SW480 (cell line): Measurements from ENCODE around the gene MRPL24.
A peak's percentile ranks its signal among the peaks of the same experiment; 100 is the strongest.

ENCODE experiments used
- DNase-seq: peaks from one replicate; pipeline ENCODE4 v3.0.0-alpha.2; 2016; ENCODE audit warnings: low spot score

The MRPL24 gene

GRCh38 chr1:156709757-156710489, 31.0 kb downstream of the MRPL24 start:
- DNase-seq: no peak

DNA sequence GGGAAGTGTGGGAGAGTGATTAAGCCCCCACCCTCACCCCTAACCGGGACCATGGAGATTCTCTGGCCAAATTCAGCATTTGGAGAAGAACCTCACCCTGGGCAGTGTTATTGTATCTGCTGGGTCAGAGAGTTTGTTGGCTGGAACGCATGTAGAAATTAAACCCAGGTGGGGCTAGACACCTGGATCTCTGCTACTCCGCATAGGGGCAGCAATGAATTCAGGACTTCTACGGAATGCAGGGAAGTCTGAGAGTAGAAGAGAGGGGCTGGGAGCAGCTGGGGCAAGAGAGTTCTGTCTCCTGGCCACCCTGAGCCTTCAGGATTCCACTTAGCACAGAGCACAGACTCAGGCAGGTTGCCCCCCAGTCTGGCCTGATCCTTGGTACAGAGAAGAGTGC, 31.9 kb downstream of the MRPL24 start:
- no peak for DNase-seq

- no peak for DNase-seq
Observed at GRCh38 chr1:156708218-156708661, 32.6 kb downstream of the MRPL24 start.

GRCh38 chr1:156707417-156708217, 33.3 kb downstream of the MRPL24 start:
- no peak for DNase-seq

- DNase-seq: no peak
Observed at GRCh38 chr1:156706657-156707416, 34.1 kb downstream of the MRPL24 start.

DNA sequence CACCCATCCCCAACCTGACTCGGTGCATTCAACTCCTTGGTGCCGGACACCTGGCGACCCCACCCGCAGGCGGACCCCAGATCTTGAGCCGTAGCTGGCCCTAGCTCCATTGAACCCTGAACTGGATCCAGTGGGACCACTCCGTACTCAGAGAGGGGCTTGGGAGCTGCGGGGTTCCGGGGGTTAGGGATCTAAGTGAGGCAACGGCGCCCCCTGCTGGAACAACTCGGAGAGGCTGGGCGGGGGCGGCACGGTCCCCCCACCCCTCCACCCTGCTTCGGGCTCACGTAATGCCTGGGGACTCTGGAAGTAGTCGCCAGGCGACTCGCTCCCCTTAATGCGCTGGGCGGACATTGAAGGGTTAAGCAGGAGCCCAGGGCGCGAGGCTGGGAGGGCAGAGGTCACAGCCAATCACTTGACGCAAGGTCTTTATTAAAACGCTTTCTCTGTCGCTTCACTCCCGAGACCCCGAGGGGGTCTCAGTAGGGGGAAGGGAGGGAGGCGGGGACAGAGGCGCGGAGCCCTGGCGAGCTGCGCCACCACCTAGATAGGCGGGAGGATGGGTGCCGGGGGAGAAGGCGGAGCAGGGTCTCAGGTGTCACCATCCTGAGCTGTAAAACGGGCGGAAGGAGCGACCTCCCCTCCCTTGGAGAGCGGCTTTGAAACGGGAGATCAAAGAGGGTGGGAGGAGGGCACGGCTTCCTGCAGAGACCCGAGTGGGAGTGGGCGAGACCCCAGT, 34.8 kb downstream of the MRPL24 start:
- peak; percentile 87 for DNase-seq

DNA sequence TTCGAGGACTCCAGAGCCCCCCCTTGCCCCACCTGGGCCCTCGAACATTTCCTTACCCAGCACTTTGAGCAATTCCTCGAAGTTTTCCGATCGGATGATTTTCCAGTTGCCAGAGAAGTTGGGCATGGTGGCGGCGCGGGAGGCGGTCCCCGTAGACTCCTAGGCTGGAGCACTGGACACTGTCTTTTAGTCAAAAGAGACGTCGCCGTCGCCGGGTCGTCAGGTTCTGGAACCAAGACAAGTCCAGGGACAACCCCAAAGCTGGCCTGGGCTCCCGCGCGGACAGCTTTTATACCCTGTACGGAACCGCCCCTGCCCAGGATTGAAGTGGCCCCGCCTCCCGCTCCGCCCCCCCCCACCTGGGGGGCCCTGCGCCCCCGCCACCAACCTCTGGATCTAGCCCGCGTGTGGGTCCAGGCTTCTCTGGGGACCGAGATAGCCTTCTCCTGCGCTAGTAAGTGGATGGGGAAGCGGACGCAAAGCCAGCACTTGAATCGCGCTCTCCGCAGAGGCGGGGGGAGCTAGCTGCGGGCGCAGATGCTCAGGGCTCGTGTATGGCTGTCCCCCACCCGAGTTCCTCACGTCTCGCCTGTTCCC, 35.5 kb downstream of the MRPL24 start, which contains the start of gene CRABP2:
Gene CRABP2 (minus strand): TSS at position 263 of the 597 bp plus-strand sequence. CDS start 137 bp downstream, at position 126.
- DNase-seq: peak; percentile 81

- DNase-seq: peak; percentile 55
Observed at GRCh38 chr1:156704930-156705320, 36.0 kb downstream of the MRPL24 start.

DNA sequence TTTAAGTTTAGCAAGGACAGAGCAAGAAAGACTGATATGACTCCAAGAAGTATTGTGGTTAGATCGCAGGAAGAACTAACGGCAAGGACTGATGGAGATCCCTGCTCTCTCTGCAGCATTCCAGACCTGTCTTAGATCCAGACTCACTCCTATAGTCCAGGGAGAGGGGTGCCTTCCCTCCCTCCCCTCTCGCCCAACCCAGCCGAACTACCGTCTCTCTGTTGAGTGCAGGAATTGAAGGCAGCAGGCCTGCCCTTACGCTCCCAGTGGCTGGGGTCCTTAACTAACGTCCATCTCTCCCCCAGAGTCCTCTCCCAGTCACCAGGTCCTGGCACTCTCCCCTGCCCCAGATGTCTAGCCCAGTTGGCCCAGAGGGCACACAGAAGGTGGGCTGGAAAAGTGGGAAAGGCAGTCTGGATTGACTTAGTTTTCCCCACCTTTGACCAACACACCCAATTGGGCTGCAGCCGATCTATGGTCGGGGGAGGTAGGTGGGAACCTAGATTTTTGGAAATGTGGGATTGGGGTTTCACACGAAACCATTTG, 36.6 kb downstream of the MRPL24 start:
- no peak for DNase-seq

DNA sequence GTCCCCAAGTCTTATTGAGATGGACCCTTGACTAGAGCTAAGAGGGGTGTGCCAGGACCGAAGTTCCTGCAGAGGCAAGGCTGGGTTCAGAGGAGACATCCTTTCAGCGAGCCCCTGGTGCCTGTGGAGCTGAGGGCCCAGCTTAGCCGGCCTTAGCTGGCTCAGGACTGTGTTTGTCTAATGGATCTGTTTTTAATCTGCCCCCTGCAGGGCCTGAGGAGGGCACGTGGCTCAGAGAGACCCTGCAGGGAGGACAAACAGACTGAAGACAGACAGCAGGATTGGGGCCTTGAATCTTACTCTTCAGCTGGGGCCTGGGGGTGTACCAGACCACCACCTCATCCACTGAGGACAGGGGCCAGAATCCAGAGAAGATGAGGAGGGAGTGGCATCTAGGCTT, 37.1 kb downstream of the MRPL24 start:
- no peak for DNase-seq

DNA sequence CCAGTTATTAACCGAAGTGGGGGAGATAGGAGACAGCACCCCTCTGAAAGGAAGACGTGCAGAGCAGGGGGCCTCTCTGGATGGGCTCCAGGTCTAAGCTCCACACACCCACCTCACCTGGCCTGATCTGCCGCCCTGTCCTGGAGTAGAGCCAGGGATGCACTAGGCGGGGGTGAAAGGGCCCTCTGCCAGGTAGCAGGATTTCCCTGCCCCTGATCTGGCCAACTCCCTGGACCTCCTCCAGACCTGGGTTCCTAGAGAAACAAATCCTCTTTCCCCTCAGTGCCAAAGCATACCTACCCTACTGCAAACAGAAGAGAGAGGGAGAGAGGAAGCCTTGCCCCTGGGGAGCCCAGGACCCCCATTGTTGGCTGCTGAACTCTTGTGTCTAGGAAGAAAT, 37.6 kb downstream of the MRPL24 start:
- no peak for DNase-seq

DNA sequence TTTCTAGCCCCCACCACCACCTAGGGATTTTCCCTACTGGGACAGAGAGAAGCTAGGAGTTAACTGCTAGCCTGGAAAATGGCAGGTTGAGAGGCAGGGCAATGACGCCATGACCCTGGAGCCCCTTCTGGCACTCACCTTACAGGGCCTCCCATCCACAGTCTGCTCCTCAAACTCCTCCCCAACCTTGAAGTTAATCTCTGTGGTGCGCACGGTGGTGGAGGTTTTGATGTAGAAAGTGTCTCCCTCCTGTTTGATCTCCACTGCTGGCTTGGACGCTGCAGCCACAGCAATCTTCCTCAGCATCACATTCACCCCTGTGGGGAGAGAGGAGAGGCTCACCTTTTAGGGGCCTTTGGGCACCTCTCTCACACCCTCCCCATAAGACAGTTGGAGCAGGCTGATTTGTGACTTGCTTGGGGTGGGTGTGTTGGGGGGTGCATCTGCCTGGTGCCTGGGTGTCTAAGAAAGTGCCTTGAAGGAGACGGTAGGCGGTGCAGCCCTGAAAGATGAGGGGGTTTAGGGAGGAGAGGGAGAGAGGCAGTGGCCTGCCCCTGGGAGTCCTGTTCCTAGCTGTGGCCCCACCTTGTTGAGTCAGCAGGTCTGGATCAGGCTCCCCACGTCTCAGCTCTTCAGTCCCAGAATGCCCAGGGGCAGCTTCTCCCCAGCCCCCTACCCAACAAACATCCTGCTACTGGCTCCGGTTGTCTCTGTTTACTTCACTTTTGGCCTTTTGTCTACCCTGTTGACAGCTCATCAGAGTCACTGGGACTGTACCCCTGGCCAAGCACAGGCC, 40.0 kb downstream of the MRPL24 start:
- DNase-seq: no peak

DNA sequence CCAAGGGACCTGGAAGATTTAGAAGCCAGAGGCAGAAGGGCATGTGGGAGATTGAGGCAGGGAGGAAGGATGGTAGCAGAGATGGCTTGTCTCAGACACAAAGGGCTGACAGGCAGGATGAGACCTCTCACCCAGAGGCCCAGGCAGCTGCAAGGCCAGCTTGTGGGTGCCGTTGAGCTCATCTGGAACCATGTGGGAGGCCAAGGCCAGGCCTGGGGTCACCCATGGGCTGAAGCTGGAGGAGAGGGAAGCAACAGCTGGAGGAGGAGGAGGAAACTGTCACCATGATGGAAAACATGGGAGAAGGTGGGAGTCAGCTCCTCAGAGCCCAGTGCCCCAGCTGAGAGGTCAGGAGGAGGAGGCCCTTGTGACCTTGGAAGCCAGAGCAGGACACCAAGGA, 41.9 kb downstream of the MRPL24 start:
- no peak for DNase-seq

DNA sequence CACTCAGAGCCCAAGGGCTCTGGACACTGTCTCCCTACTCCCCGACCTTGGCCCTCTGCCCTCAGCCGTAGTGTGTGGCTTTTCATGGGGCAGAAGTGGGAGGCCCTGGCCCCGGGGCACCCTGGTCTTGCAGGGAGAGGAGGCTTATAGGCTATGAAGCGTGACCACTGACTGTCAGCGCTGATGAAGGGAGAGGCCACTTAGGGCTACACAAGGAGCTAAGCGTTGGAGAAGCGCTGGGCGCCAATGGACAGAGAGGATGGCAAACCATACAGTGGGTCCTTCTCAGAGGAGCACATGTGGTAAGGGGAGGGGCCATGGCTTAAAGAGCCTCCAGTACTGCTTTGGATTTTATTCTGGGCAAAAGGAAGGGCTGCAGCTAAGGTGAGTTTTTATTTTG, 43.4 kb downstream of the MRPL24 start:
- no peak for DNase-seq

DNA sequence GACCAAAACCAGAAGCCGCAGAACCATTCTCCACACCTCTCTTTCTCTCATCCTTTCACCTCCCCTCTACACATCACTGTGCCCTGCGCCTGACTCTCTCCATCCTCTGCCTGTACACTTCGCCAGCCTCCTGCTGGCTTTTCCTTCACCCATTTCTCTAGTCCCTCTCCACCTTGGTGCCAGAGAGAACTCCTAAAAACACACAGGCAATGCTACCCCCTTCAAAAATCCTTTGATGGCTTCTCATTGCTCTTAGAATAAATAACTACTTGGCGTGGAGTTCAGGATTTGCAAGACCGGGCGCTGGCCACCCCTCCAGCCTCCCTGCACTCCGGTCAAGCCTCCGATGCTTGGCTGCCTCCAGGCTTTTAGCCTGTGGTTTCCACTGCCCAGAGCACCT, 44.1 kb downstream of the MRPL24 start:
- DNase-seq: no peak

GRCh38 chr1:156694690-156694962, 46.3 kb downstream of the MRPL24 start:
- DNase-seq: no peak

GRCh38 chr1:156693848-156694689, 46.8 kb downstream of the MRPL24 start:
- DNase-seq: no peak

DNA sequence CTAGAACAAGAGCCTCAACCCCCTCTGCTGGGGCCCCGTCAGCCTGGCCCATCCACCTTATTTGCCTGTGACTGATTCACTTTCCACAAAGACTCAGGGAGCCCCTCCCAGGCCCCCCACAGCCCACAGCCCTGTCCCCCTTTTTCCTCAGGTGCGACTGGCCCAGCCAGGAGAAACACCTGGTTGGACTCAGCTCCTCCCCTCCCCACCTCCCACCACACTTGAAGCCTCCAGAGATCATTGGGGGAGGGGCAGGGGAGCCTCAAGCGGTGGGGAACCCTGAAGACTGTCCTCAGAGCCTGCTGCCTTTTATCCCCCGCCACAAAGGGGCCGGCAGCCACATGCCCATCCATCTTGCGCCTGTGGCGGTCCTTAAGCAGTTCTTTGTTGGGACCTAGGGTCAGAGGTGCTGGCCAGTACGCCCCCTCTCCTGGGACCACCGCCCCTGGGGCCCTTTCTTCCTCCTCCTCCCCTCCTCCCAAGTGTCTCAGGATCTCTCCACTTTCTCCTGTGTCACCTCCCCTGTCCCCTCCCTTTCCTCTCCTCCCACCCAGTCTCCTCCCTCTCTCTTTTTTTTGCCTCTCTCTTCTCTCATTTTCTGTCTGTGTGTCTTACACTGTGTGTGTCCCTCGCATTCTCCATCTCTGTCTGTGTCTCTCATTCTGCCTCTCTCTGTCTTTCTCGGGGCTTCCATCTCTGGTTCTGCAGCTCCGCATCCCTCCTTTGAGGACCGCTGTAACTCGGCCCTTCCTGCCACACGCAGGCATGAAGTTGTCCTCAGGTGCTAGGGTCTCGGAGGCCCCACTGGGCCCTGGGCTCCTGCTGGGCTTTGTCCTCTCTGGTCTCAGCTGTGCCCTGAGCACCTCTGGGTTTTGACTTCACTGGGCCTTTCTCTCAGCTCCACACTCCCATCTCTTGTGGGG, 47.7 kb downstream of the MRPL24 start:
- DNase-seq: peak; percentile 65
